CD4-positive, alpha-beta T cell (primary cell): ENCODE data around the gene MYT1. TPM values are rescaled to one million over a fixed set of nuclear protein-coding genes. Genes with fewer than 3 reads are reported as not detected.
"Not testable (repeated sequence)": the region's sequence is repeated elsewhere in the genome, so short reads cannot be mapped to it uniquely, and the experiment has no call there.

Experiments
- ATAC-seq: fragments of 200-7000 bp; cut with Tn5 transposase; one replicate; pipeline ENCODE4 v1.10.0; 2022; ENCODE audit warnings: mild to moderate bottlenecking; ENCODE audit not compliant: poor library complexity
- CTCF ChIA-PET: fragments of 350-600 bp; sonication (Branson Sonifier 250); formaldehyde crosslinking; loops from one replicate; lab custom pipeline; 2021; ENCODE audit warnings: antibody characterized with exemption, inconsistent platforms; lab: Charles Lee
- POLR2A ChIA-PET: fragments of 350-600 bp; sonication (Branson Sonifier 250); formaldehyde crosslinking; loops from one replicate; lab custom pipeline; 2021; ENCODE audit warnings: antibody characterized with exemption, inconsistent platforms; lab: Charles Lee
- DNase-seq, 14 experiments: peaks; one replicate each; pipeline ENCODE4 v3.0.0-alpha.2; 2013 to 2020; ENCODE audit warnings: mixed read lengths in 2 of 14
- H3K27ac ChIP-seq, 2 donors: one replicate each; pipeline versions ENCODE4 v1.5.1 to v1.7.0; 2013; ENCODE audit warnings: low read length in 2 of 2, low read depth in 1 of 2, mild to moderate bottlenecking in 1 of 2
- H3K27me3 ChIP-seq, 2 experiments: 1 replicate in 1 of 2; 2 replicates in 1 of 2; pipeline versions ENCODE4 v1.6.1 to v1.7.0; 2013; ENCODE audit warnings: low read length in 2 of 2, control low read depth in 1 of 2, mild to moderate bottlenecking in 1 of 2, moderate library complexity in 1 of 2; ENCODE audit not compliant: insufficient read depth in 2 of 2, control insufficient read depth in 1 of 2
- H3K36me3 ChIP-seq: one replicate; pipeline ENCODE4 v1.6.1; 2013; ENCODE audit warnings: low read length, control low read depth; ENCODE audit not compliant: insufficient read depth
- H3K4me1 ChIP-seq: one replicate; pipeline ENCODE4 v1.6.1; 2013; ENCODE audit warnings: low read length, control low read depth; ENCODE audit not compliant: insufficient read depth
- H3K4me3 ChIP-seq: one replicate; pipeline ENCODE4 v1.5.1; 2013; ENCODE audit warnings: mild to moderate bottlenecking, low read length, moderate library complexity
- H3K9me3 ChIP-seq, 2 experiments: 1 replicate in 1 of 2; 2 replicates in 1 of 2; pipeline versions ENCODE4 v1.6.1 to v1.7.0; 2013; ENCODE audit warnings: low read length in 2 of 2, mild to moderate bottlenecking in 2 of 2, control low read depth in 1 of 2, moderate library complexity in 1 of 2; ENCODE audit not compliant: control insufficient read depth in 1 of 2, insufficient read depth in 1 of 2
- H3K27ac Mint-ChIP-seq: one replicate; pipeline ENCODE4 v1.8.0; 2020; ENCODE audit warnings: mixed read lengths
- H3K27me3 Mint-ChIP-seq: one replicate; pipeline ENCODE4 v1.8.0; 2021; ENCODE audit warnings: mixed read lengths
- H3K36me3 Mint-ChIP-seq: one replicate; pipeline ENCODE4 v1.8.0; 2021; ENCODE audit warnings: low read depth, mixed read lengths
- H3K4me1 Mint-ChIP-seq: one replicate; pipeline ENCODE4 v1.8.0; 2021; ENCODE audit warnings: low read depth, mixed read lengths
- H3K4me3 Mint-ChIP-seq: one replicate; pipeline ENCODE4 v1.8.0; 2020; ENCODE audit warnings: mild to moderate bottlenecking, mixed read lengths
- H3K9me3 Mint-ChIP-seq: one replicate; pipeline ENCODE4 v1.8.0; 2020; ENCODE audit warnings: mixed read lengths
- intact Hi-C, 2 experiments: fragments of 100-400 bp; cut with DNase I in 1 of 2; cut with micrococcal nuclease in 1 of 2; formaldehyde crosslinking; loops; one replicate each; pipeline versions ENCODE4 v1.15.1 to v1.9.0; 2023 to 2025; cut with DNase I, micrococcal nuclease
- total RNA-seq, 174 experiments: library from RNA in 2 of 174; stranded (reverse) in 2 of 174; gene quantifications; one replicate each; pipeline ENCODE4 v1.2.3 and lab custom pipeline; 2021 to 2026
- TF ChIP-seq, protein P1 (sequence below): fragments of 200-600 bp; IDR thresholded peaks from one replicate; pipeline ENCODE4 v1.8.0; 2022; ENCODE audit warnings: antibody characterized with exemption, mild to moderate bottlenecking

MYT1 gene
- total RNA-seq, 2 experiments from 2014 or later, result 1.0 TPM; not detected in 1

DNA sequence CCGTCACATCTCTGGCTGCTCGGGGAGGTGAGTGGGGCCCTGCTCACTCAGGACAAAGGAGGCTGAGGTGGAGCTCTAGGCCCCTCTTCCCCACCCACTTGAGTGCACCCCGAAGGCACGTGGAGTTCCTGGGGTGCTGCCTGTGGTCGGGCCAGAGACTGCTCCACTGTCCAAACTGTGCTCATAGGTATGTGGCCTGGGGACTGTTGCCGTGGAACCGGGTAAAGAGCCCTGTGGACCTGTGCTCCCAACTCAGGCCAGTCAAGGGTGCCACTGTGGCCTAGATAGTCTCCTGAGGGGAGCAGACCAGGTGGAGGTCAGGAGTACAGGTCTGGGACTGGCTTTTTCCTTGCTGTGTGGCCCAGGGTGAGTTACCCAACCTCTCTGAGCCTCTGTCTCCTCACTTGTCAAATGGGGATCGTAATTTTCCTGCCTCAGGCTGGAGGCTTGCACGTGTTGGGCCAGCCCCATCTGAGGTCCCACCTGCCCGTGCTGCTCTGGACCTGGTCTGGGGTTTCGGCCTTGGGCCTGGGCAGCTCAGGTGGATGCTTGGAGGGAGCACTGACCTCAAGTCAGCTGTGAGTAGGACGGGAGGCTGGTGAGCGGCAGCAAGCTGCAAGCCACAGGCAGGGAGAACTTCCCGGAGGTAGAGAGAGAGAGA lies 44.4 kb upstream of the MYT1 start:
- Histone ChIP-seq H3K4me1 (peaks cover 13% of the 10 kb centered on the region), H3K4me3 (peak overlapping the region; percentile 49), H3K36me3 (no peaks in the 10 kb centered on the region), H3K27ac (no peak overlapping the region), H3K9me3 (no peaks in the 10 kb centered on the region), H3K27me3 (peaks cover 7% of the 10 kb centered on the region in 2 experiments)
- Mint-ChIP-seq H3K27ac (peak overlapping the region; percentile 59), H3K9me3 (no peaks in the 10 kb centered on the region), H3K36me3 (no peaks in the 10 kb centered on the region), H3K4me3 (peak overlapping the region; percentile 60), H3K27me3 (peaks cover 12% of the 10 kb centered on the region), H3K4me1 (peaks cover 9% of the 10 kb centered on the region)
- intact Hi-C loops, result loop anchor here (1.0 to 10.0 kb wide), 9 partner anchors 18 to 623 kb away; partner anchors contain the start of genes PRPF6 (in 2 of the 2), EEF1A2 (in 1 of the 2) and PTK6 (in 1 of the 2)
- ChIA-PET POLR2A (interaction anchor here (0.9 to 1.9 kb wide), 6 partner anchors 36 to 255 kb away, joined by 3 to 13 read pairs (median 6); partner anchors contain the start of genes OPRL1, RGS19 and TPD52L2), CTCF (interaction anchor here (0.7 to 4.0 kb wide), 5 partner anchors 20 to 144 kb away, joined by 3 to 25 read pairs (median 14); partner anchors contain the start of genes LKAAEAR1, PRPF6 and SAMD10)
- TF ChIP-seq, protein P1, sequence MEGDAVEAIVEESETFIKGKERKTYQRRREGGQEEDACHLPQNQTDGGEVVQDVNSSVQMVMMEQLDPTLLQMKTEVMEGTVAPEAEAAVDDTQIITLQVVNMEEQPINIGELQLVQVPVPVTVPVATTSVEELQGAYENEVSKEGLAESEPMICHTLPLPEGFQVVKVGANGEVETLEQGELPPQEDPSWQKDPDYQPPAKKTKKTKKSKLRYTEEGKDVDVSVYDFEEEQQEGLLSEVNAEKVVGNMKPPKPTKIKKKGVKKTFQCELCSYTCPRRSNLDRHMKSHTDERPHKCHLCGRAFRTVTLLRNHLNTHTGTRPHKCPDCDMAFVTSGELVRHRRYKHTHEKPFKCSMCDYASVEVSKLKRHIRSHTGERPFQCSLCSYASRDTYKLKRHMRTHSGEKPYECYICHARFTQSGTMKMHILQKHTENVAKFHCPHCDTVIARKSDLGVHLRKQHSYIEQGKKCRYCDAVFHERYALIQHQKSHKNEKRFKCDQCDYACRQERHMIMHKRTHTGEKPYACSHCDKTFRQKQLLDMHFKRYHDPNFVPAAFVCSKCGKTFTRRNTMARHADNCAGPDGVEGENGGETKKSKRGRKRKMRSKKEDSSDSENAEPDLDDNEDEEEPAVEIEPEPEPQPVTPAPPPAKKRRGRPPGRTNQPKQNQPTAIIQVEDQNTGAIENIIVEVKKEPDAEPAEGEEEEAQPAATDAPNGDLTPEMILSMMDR, result no peak
- DNase-seq (no peak), ATAC-seq (no peak)

DNA sequence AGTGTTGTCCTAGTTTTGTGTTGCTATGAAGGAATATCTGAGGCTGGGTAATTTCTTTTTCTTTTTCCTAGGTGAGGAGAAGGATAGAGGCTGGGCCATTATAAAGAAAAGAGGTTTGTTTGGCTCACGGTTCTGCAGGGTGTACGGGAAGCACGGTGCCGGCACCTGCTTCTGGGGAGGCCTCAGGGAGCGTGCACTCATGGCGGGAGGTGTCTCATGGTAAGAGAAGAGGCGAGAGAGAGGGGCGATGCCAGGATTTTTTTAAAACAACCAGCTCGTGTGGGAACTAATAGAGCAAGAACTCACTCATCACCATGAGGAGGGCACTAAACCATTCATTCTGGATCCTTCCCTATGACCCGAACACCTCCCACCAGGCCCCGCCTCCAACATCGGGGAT lies 42.7 kb upstream of the MYT1 start:
- TF ChIP-seq, protein P1, result no peak
- POLR2A ChIA-PET, result interaction anchor here (1.6 kb wide), 1 partner anchor 257 kb away, joined by 4 read pairs; the partner anchor contains the start of gene TPD52L2

DNA sequence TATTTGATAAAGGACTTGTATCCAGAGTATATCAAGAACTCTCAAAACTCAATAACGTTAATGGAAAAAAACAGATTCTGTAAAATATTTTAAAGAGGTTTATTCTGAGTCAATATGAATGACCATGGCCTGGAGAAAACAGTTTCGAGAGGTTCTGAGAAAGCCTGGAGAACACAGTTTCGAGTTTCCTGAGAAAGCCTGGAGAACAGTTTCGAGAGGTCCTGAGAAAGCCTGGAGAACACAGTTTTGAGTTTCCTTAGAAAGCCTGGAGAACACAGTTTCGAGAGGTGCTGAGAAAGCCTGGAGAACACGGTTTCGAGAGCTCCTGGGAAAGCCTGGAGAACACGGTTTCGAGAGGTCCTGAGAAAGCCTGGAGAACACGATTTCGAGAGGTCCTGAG lies 41.3 kb upstream of the MYT1 start:
- peaks cover 15% of the 10 kb centered on the region for H3K27me3 Mint-ChIP-seq
- H3K27ac ChIP-seq, H3K4me3 ChIP-seq, H3K27me3 ChIP-seq, H3K36me3 ChIP-seq, ATAC-seq, H3K4me1 Mint-ChIP-seq, H3K4me3 Mint-ChIP-seq, H3K36me3 Mint-ChIP-seq, H3K9me3 ChIP-seq, H3K27ac Mint-ChIP-seq, H3K9me3 Mint-ChIP-seq, DNase-seq: not testable (repeated sequence)
- H3K4me1 ChIP-seq, result peaks cover 13% of the 10 kb centered on the region
- CTCF ChIA-PET, result interaction anchor here (1.5 to 4.0 kb wide), 2 partner anchors 40 to 85 kb away, joined by 8 to 25 read pairs; partner anchors contain the start of gene LKAAEAR1
- intact Hi-C loops, result loop anchor here (5.0 to 10.0 kb wide), 5 partner anchors 141 to 626 kb away; partner anchors contain the start of genes EEF1A2 (in 1 of the 2), PRPF6 (in 1 of the 2) and PTK6 (in 1 of the 2)
- POLR2A ChIA-PET, result interaction anchor here (0.7 kb wide), 1 partner anchor 645 kb away, joined by 4 read pairs; no protein-coding TSS in a partner anchor

More for the DNA sequence above, 42.7 kb upstream of the MYT1 start:
- DNase-seq (no peak), ATAC-seq (no peak)
- Mint-ChIP-seq H3K27ac (no peak overlapping the region), H3K36me3 (no peaks in the 10 kb centered on the region), H3K4me3 (no peak overlapping the region), H3K4me1 (peaks cover 9% of the 10 kb centered on the region), H3K9me3 (no peaks in the 10 kb centered on the region), H3K27me3 (peaks cover 12% of the 10 kb centered on the region)
- CTCF ChIA-PET, result interaction anchor here (1.2 to 4.0 kb wide), 3 partner anchors 39 to 141 kb away, joined by 3 to 25 read pairs (median 8); partner anchors contain the start of genes LKAAEAR1 and PRPF6
- Histone ChIP-seq H3K27ac (no peak overlapping the region), H3K4me1 (peaks cover 13% of the 10 kb centered on the region), H3K9me3 (no peaks in the 10 kb centered on the region), H3K27me3 (peaks cover 7% of the 10 kb centered on the region in 2 experiments), H3K4me3 (no peak overlapping the region), H3K36me3 (no peaks in the 10 kb centered on the region)
- intact Hi-C loops, result loop anchor here (2.0 to 10.0 kb wide), 6 partner anchors 139 to 624 kb away; partner anchors contain the start of genes PRPF6 (in 2 of the 2), EEF1A2 (in 1 of the 2) and PTK6 (in 1 of the 2)

DNA sequence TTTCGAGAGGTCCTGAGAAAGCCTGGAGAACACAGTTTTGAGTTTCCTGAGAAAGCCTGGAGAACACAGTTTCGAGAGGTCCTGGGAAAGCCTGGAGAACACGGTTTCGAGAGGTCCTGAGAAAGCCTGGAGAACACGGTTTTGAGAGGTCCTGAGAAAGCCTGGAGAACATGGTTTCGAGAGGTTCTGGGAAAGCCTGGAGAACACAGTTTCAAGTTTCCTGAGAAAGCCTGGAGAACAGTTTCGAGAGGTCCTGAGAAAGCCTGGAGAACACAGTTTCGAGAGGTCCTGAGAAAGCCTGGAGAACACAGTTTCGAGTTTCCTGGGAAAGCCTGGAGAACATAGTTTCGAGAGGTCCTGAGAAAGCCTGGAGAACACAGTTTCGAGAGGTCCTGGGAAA lies 40.7 kb upstream of the MYT1 start:
- H3K4me1 ChIP-seq, result peaks cover 13% of the 10 kb centered on the region
- H3K9me3 Mint-ChIP-seq, H3K27ac ChIP-seq, H3K4me3 Mint-ChIP-seq, POLR2A ChIA-PET, H3K27ac Mint-ChIP-seq, DNase-seq, ATAC-seq, H3K36me3 ChIP-seq, H3K4me1 Mint-ChIP-seq, H3K27me3 ChIP-seq, H3K36me3 Mint-ChIP-seq, H3K9me3 ChIP-seq, H3K4me3 ChIP-seq: not testable (repeated sequence)
- H3K27me3 Mint-ChIP-seq, result peaks cover 21% of the 10 kb centered on the region
- intact Hi-C loops, result loop anchor here (5.0 to 10.0 kb wide), 5 partner anchors 141 to 626 kb away; partner anchors contain the start of genes EEF1A2 (in 1 of the 2), PRPF6 (in 1 of the 2) and PTK6 (in 1 of the 2)
- CTCF ChIA-PET, result interaction anchor here (4.0 kb wide), 1 partner anchor 41 kb away, joined by 25 read pairs; the partner anchor contains the start of gene LKAAEAR1
